Stimulated activated CD8-positive, alpha-beta memory T cell treated with anti-CD3 and anti-CD28 coated beads, Interleukin-12 subunit alpha, Interleukin-12 subunit beta, amount 100 ng/mL, for 1 hour (primary cell): ENCODE results near the gene RDH5.

Source experiments
- DNase-seq: peaks from one replicate; pipeline ENCODE4 v3.0.0-alpha.2; 2020; ENCODE audit warnings: low read depth

Gene RDH5

DNA sequence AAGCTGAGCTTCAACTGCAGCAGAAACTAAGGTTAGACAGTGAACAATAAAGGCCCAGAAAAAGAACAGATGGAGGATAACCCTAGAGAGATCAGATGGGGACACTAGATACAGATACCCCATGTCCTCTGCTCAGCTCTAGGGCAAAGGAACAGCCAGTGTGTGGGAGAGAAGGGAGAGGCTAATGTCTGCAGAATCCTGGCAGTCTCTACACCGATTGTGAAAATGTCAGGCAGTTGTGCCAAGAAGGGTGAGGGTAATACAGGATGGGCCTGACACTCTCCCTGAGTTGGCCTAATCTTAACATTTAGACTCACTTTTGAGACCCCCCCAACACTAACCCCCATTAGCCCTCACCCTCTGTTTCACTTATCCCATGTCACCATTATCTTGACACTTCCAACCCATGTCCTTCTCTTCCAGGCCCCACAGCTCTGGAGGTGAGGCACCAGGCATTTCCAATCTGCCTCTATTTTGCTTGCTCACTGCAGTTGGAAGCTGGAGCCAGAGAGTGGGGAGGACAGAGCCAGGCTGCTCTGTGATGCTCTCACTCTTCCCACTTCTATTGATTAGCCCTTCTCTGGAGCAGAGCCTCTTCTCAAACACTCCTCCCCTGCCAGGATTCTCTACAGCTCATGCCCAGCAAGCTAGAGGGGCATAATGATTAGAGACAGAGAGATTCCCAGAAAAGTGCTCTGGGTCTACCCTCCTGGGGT lies 7.3 kb upstream of the RDH5 start:
- no peak for DNase-seq

DNA sequence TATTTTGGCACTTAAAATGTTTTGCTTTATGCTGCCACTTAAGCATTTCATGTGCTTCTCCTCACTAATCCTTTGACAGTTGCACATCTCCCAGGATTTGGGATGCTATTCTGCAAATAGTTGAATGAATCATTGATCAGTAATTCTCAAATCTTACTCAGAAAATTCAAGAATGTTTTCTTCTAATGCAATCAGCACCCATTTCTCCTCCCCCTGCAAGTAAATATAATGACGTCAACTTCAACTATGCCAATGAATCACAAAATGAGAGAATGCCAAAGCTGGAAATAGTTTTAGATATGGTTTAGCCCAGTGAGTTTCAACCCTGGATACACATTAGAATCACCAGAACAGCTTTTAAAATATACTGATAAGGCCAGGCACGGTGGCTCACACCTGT lies 6.5 kb upstream of the RDH5 start:
- no peak for DNase-seq

DNA sequence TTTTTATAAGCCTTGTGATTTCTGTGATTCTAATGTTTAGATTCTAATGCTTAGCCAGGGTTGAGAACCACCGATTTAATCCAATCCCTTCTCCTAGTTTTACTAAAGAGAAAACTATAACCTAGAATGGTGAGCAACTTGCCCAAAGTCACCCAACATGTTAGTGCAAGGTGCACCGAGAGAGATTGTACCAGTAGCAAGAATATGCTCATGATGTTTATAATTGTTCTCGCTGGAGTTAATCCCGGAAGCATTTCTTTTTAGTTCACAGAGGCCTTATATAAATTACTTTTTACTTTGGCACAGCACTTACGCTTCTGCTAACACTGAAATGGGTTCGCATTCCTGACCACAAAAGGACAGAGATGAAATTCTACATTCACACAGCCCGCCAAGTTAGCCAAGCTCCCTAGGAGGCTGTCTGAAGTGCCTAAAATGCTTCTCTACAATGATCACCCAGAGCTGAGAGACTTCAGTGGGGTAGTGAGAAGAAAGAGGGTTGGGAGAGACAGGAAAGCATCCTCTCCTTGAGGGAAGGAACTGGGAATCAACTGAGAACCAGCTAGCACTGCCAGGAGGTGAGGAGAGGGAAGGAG lies 4.9 kb upstream of the RDH5 start:
- no peak for DNase-seq

- peak; percentile 84 for DNase-seq
These were observed 4.2 kb upstream of the RDH5 start, which contains the start of gene BLOC1S1 for GRCh38 chr12:55715833-55716581. Gene BLOC1S1 (plus strand): TSS chr12:55716046. CDS start chr12:55716052, 6 bp downstream.

DNA sequence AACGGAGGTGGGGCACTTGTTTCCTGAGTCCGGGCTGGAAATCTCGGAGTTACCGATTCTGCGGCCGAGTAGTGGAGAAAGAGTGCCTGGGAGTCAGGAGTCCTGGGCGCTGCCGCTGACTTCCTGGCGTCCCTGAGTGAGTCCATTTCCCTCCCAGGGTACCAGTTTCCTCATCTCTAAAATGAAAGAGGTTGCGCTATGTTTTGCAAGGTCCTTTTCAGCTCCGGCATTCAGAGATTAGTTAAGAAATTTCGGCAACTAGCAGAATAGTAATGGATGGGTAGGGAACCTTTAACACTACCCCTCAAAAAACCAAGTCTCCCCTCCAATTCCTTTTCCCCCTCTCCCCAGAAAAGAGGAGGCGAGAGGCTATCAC lies 3.6 kb upstream of the RDH5 start:
- no peak for DNase-seq

- no peak for DNase-seq
These were observed 2.9 kb upstream of the RDH5 start for GRCh38 chr12:55717011-55718007.

- no peak for DNase-seq
These were observed 2.2 kb upstream of the RDH5 start for GRCh38 chr12:55718015-55718414.

DNA sequence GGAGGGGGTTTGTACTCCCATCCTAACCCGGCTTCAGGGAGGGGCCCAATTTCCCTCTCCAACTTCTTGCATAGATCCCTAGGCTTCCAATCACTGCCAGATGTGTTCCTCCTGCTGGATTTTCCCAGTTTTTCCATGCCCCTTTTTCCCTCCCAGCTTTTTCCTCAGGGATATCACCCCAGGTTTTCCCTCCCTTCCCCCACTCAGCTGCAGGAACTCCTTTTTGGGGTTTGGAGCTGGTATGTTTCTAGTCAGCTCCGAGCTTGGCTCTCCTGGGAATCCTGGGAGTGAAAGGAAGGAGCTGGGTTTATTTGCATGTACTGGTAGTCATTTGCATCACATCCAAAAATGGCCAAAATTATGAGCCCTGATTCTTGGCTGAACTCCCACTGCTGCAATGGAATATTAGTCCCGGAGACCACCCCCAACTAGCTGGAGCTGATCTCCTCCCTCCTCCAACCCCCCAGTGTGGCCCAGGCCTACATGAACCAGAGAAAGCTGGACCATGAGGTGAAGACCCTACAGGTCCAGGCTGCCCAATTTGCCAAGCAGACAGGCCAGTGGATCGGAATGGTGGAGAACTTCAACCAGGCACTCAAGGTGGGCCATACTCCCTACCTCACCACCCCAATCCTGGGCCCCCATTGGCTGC lies 1.4 kb upstream of the RDH5 start:
- DNase-seq, result no peak

DNA sequence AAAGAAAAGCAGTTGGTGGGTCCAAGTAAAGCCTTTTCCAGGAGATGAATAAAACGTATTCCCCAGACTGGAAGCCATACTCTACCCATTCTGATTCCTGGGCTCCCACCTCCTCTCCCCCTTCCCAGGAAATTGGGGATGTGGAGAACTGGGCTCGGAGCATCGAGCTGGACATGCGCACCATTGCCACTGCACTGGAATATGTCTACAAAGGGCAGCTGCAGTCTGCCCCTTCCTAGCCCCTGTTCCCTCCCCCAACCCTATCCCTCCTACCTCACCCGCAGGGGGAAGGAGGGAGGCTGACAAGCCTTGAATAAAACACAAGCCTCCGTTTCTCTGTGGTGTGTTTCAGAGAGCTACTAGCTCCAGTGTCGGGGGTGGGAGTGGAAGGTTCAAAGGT lies 822 bp upstream of the RDH5 start:
- DNase-seq, result no peak

GRCh38 chr12:55720894-55721444 lies 776 bp downstream of the RDH5 start:
- DNase-seq, result no peak

- no peak for DNase-seq
These were observed 1.5 kb downstream of the RDH5 start for GRCh38 chr12:55721601-55722213.

DNA sequence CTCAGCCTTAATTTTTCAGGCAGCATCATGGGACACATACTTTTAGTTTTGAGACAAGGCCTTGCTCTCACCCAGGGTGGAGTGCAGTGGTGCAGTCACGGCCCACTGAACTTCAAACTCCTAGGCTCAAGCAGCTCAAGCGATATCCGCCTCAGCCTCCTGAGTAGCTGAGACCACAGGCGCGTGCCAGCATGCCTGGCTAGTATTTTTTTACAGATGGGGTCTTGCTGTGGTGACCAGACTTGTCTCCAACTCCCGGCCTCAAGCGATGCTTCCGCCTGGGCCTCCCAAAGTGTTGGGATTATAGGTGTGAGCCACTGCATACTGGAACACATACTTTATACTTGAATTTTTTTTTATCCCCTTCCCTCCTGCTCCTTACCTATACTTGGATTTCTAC lies 2.8 kb downstream of the RDH5 start:
- DNase-seq, result no peak

DNA sequence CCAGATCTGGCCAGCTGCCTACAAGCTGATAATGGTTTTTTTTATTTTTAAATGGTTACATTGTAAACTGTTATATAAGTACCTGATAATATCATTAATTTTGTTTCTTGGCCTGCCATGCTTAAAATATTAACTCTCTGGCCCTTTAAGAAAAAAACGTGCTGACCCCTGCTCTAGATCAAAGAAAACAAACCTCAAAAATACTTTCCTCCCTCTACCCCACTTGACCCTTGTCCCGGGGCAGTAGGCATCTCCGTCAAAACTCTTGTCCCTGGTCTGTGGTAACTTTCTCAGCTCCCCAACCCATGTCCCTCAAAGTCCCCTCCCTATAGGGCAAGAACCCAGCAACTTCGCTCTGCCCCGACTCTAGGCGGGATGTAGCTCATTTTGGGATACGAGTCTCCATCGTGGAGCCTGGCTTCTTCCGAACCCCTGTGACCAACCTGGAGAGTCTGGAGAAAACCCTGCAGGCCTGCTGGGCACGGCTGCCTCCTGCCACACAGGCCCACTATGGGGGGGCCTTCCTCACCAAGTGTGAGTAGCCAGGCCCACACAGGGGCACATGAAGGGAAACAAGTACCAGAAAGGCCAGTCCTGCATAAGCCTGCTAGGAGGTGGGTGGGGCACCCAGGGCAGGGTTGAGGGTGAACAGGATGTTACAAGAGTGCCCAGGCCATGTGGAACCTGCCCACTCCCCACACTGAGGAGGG lies 3.5 kb downstream of the RDH5 start:
- DNase-seq, result no peak

DNA sequence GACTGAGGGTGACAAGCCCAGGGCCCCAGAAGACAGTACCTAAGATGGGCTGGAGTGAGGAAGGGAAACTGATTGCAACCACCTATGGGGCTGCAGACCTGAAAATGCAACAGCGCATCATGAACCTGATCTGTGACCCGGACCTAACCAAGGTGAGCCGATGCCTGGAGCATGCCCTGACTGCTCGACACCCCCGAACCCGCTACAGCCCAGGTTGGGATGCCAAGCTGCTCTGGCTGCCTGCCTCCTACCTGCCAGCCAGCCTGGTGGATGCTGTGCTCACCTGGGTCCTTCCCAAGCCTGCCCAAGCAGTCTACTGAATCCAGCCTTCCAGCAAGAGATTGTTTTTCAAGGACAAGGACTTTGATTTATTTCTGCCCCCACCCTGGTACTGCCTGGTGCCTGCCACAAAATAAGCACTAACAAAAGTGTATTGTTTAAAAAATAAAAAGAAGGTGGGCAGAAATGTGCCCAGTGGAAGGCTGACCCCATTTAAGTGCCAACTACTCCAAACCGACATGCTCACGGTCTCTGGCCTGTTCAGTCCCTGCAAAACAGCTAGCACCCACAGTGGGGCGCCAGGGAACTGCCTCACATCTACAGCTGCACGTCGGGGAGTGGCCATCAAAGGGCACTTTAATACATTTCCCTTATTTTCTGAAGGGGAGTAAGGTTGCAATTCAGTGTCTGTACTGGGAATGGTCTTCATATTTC lies 4.2 kb downstream of the RDH5 start:
- peak; percentile 50 for DNase-seq

GRCh38 chr12:55724940-55725309 lies 4.7 kb downstream of the RDH5 start:
- DNase-seq, result no peak

- no peak for DNase-seq
These were observed 5.4 kb downstream of the RDH5 start for GRCh38 chr12:55725556-55725955.

- no peak for DNase-seq
These were observed 6.8 kb downstream of the RDH5 start for GRCh38 chr12:55726971-55727370.

- no peak for DNase-seq
These were observed 7.5 kb downstream of the RDH5 start for GRCh38 chr12:55727643-55728185.
